ENCODE results near the gene STIP1.
"Not testable (repeated sequence)": the region's sequence is repeated elsewhere in the genome, so short reads cannot be mapped to it uniquely, and the experiment has no call there.

STIP1 gene

GRCh38 chr11:64235437-64236161 is 49.6 kb downstream of the STIP1 start:
- DNase-seq (ENCODE audit: low read depth in 1 of 2, low spot score in 1 of 2), result no peak

- no peak for DNase-seq (ENCODE audit: low read depth in 1 of 2, low spot score in 1 of 2)
Measured at GRCh38 chr11:64237484-64237951, 51.5 kb downstream of the STIP1 start.

GRCh38 chr11:64238076-64238475 is 52.1 kb downstream of the STIP1 start:
- DNase-seq (ENCODE audit: low read depth in 1 of 2, low spot score in 1 of 2), result no peak

- DNase-seq (ENCODE audit: low read depth in 1 of 2, low spot score in 1 of 2), result no peak
Measured at GRCh38 chr11:64238999-64239398, 53.0 kb downstream of the STIP1 start.

- DNase-seq (ENCODE audit: low read depth in 1 of 2, low spot score in 1 of 2), result no peak
Measured at GRCh38 chr11:64239662-64240434, 53.9 kb downstream of the STIP1 start.

GRCh38 chr11:64240435-64241240 is 54.7 kb downstream of the STIP1 start, which contains the start of gene FKBP2:
Gene FKBP2, plus strand, starts transcription at chr11:64241095. Its CDS starts 1,293 bp downstream, at chr11:64242388.
- DNase-seq (ENCODE audit: low read depth in 1 of 2, low spot score in 1 of 2), result peak; percentile 94 to 98

GRCh38 chr11:64241241-64241490 is 55.2 kb downstream of the STIP1 start:
- peak; percentile 99 for DNase-seq (ENCODE audit: low read depth in 1 of 2, low spot score in 1 of 2)

GRCh38 chr11:64241491-64242374 is 55.8 kb downstream of the STIP1 start:
- no peak for DNase-seq (ENCODE audit: low read depth in 1 of 2, low spot score in 1 of 2)

GRCh38 chr11:64243236-64243854 is 57.4 kb downstream of the STIP1 start:
- DNase-seq (ENCODE audit: low read depth in 1 of 2, low spot score in 1 of 2), result no peak

- DNase-seq (ENCODE audit: low read depth in 1 of 2, low spot score in 1 of 2), result no peak
Measured at GRCh38 chr11:64244107-64244506, 58.1 kb downstream of the STIP1 start.

GRCh38 chr11:64244966-64245365 is 59.0 kb downstream of the STIP1 start:
- DNase-seq (ENCODE audit: low read depth in 1 of 2, low spot score in 1 of 2), result no peak

GRCh38 chr11:64245401-64245796 is 59.4 kb downstream of the STIP1 start:
- peak in 1 of 2 donors; percentile 40 for DNase-seq (ENCODE audit: low read depth in 1 of 2, low spot score in 1 of 2)

GRCh38 chr11:64245797-64246620 is 60.0 kb downstream of the STIP1 start:
- DNase-seq (ENCODE audit: low read depth in 1 of 2, low spot score in 1 of 2), result peak; percentile 39 to 63

GRCh38 chr11:64246621-64246870 is 60.6 kb downstream of the STIP1 start:
- DNase-seq (ENCODE audit: low read depth in 1 of 2, low spot score in 1 of 2), result not testable (repeated sequence)

GRCh38 chr11:64246871-64247728 is 61.1 kb downstream of the STIP1 start, which contains the start of gene PPP1R14B:
Gene PPP1R14B, minus strand, starts transcription at chr11:64246943. Its CDS starts 270 bp downstream, at chr11:64246673.
- peak; percentile 62 to 71 for DNase-seq (ENCODE audit: low read depth in 1 of 2, low spot score in 1 of 2)

- no peak for DNase-seq (ENCODE audit: low read depth in 1 of 2, low spot score in 1 of 2)
Measured at GRCh38 chr11:64247729-64248531, 62.0 kb downstream of the STIP1 start.

- DNase-seq (ENCODE audit: low read depth in 1 of 2, low spot score in 1 of 2), result no peak
Measured at GRCh38 chr11:64248578-64248977, 62.6 kb downstream of the STIP1 start.

GRCh38 chr11:64249038-64249437 is 63.1 kb downstream of the STIP1 start:
- no peak for DNase-seq (ENCODE audit: low read depth in 1 of 2, low spot score in 1 of 2)

Measured in activated T-helper 1 cell treated with anti-CD3 and anti-CD28 coated beads, Interleukin-2, amount 50 U/mL, for 16 hours (primary cell).